Large intestine (tissue), 12 donors: Measurements from ENCODE around the gene EML2. TPM values are rescaled to one million over a fixed set of nuclear protein-coding genes. Genes with fewer than 3 reads are reported as not detected.
"Not testable (repeated sequence)": the region's sequence is repeated elsewhere in the genome, so short reads cannot be mapped to it uniquely, and the experiment has no call there.

Experiments used
- DNase-seq, 2 donors: peaks; one replicate each; pipeline versions ENCODE4 v3.0.0 to v3.0.0-alpha.2; 2013
- H3K27ac ChIP-seq: one replicate; pipeline ENCODE4 v1.5.1; 2013; ENCODE audit warnings: low read length
- H3K27me3 ChIP-seq: 2 replicates; pipeline ENCODE4 v1.6.1; 2013; ENCODE audit warnings: low read length; ENCODE audit not compliant: control insufficient read depth, insufficient read depth
- H3K36me3 ChIP-seq: 2 replicates; pipeline ENCODE4 v1.6.1; 2013; ENCODE audit warnings: low read length; ENCODE audit not compliant: control insufficient read depth, insufficient read depth
- H3K4me1 ChIP-seq: one replicate; pipeline ENCODE4 v1.6.1; 2013; ENCODE audit warnings: low read length; ENCODE audit not compliant: control insufficient read depth, insufficient read depth
- H3K4me3 ChIP-seq: one replicate; pipeline ENCODE4 v1.5.1; 2013; ENCODE audit warnings: low read length
- H3K9me3 ChIP-seq: one replicate; pipeline ENCODE4 v1.6.1; 2013; ENCODE audit warnings: mild to moderate bottlenecking, low read depth, low read length, moderate library complexity; ENCODE audit not compliant: control insufficient read depth
- WGBS: methylation state at CpG from one replicate; pipeline ENCODE4 v1.1.5; 2013; ENCODE audit warnings: low lambda C conversion rate; ENCODE audit not compliant: insufficient coverage; 5-methylcytosine and 5-hydroxymethylcytosine counted together
- long read RNA-seq, 11 donors: transcript quantifications; one replicate each; lab custom pipeline, GENCODE V29; 2026
- polyA plus RNA-seq: library from polyadenylated mRNA; unstranded; fragments of 120-200 nt; gene quantifications from one replicate; pipeline ENCODE4 v1.2.1, GENCODE V29; 2013

Gene EML2, protein sequence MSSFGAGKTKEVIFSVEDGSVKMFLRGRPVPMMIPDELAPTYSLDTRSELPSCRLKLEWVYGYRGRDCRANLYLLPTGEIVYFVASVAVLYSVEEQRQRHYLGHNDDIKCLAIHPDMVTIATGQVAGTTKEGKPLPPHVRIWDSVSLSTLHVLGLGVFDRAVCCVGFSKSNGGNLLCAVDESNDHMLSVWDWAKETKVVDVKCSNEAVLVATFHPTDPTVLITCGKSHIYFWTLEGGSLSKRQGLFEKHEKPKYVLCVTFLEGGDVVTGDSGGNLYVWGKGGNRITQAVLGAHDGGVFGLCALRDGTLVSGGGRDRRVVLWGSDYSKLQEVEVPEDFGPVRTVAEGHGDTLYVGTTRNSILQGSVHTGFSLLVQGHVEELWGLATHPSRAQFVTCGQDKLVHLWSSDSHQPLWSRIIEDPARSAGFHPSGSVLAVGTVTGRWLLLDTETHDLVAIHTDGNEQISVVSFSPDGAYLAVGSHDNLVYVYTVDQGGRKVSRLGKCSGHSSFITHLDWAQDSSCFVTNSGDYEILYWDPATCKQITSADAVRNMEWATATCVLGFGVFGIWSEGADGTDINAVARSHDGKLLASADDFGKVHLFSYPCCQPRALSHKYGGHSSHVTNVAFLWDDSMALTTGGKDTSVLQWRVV
- polyA plus RNA-seq: 24.4 TPM
- long read RNA-seq, donor 1, partial matches to known transcripts: 0 of 3 reads
- long read RNA-seq, donor 1, other reads (novel, unspliced or antisense): 0 of 3 reads
- long read RNA-seq, donor 2, partial matches to known transcripts: 0 of 2 reads
- long read RNA-seq, donor 2, other reads (novel, unspliced or antisense): 0 of 2 reads
- long read RNA-seq, donor 3, partial matches to known transcripts: 5 of 8 reads
- long read RNA-seq, donor 3, other reads (novel, unspliced or antisense): 0 of 8 reads
- long read RNA-seq, donor 4: 0 reads
- long read RNA-seq, donor 5, partial matches to known transcripts: 0 of 3 reads
- long read RNA-seq, donor 5, other reads (novel, unspliced or antisense): 0 of 3 reads
- long read RNA-seq, donor 6, partial matches to known transcripts: 0 of 3 reads
- long read RNA-seq, donor 6, other reads (novel, unspliced or antisense): 0 of 3 reads
- long read RNA-seq, donor 7, partial matches to known transcripts: 0 of 2 reads
- long read RNA-seq, donor 7, other reads (novel, unspliced or antisense): 0 of 2 reads
- long read RNA-seq, donor 8, partial matches to known transcripts: 0 of 2 reads
- long read RNA-seq, donor 8, other reads (novel, unspliced or antisense): 0 of 2 reads
- long read RNA-seq, donor 9, partial matches to known transcripts: 0 of 3 reads
- long read RNA-seq, donor 9, other reads (novel, unspliced or antisense): 0 of 3 reads
- long read RNA-seq, donor 10, partial matches to known transcripts: 0 of 5 reads
- long read RNA-seq, donor 10, other reads (novel, unspliced or antisense): 0 of 5 reads
- long read RNA-seq, donor 11, partial matches to known transcripts: 0 of 7 reads
- long read RNA-seq, donor 11, other reads (novel, unspliced or antisense): 0 of 7 reads

DNA sequence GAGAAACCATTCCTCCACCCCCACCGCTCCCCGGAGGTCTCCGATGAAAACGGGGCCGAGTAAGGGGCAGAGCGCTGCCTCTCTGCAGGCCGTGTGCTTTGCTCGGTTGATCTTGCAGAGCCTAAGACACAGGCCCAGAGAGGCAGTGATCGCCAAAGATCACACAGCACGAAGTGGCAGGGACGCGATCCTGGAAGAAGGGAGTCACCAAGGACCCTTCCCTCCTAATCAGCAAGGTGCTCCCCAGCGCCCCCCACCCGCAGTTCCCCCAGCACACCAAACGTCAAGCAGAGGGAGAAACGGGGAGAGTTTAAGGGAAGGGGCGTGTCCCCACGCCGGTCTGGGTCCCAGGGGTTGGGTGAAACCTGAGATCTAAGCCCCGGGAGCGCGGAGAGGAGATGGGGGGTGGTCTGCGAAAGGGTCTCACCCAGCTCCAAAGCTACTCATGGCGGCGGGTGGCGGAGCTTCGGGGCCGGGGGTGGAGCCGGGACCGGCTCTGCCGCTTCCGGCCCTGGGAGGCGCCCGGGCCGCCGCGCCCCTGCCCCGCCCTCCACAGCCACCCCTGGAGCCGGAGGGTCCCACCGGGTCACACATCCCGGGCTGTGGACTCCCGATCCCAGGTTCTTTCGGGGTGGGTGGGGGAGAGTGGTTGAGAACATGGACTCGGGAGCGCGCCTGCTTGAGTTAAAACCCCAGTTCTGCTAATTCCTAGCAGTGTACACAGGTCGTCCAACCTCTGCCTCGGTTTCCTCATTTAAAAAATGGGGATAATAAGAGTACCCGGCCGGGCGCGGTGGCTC, at the start of gene EML2:
Gene EML2, minus strand, starts transcription at position 468 of the 800 bp plus-strand sequence. Its CDS starts 21 bp downstream, at position 447.
- Histone ChIP-seq H3K36me3 (no peaks in the 10 kb centered on the region), H3K27me3 (peaks cover 10% of the 10 kb centered on the region), H3K9me3 (peaks cover 2% of the 10 kb centered on the region), H3K4me1 (peaks cover 23% of the 10 kb centered on the region), H3K27ac (no peak within 1 kb of the TSS), H3K4me3 (peak within 1 kb of the TSS; percentile 70)
- peak; percentile 43 to 75 for DNase-seq
- no CpG with 5 or more reads among the region's 52 CpGs for WGBS

DNA sequence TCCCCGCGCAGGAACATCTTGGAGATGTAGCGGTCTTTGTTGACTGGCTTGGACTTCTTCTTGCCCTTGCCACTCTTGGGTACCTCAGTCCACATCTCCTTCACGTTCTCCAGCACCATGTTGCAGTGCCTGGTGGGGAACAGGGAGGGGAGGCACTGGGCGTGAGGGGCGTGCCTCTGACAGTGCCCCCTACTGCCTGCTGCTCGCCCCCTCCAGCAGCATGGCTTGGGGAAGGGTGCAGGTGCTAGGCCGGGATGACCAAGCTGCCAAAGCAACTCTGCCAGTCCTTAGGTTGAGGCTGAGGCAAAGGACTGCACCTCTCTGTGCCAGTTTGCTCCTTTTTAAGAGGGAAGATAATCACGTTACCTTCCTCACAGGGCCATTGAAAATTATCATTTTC, 48.4 kb upstream of the EML2 start:
- no CpG with 5 or more reads among the region's 9 CpGs for WGBS
- Histone ChIP-seq H3K27ac (no peak overlapping the region), H3K4me3 (no peak overlapping the region), H3K27me3 (no peaks in the 10 kb centered on the region), H3K36me3 (peaks cover 41% of the 10 kb centered on the region), H3K9me3 (no peaks in the 10 kb centered on the region), H3K4me1 (peaks cover 3% of the 10 kb centered on the region)
- no peak for DNase-seq

DNA sequence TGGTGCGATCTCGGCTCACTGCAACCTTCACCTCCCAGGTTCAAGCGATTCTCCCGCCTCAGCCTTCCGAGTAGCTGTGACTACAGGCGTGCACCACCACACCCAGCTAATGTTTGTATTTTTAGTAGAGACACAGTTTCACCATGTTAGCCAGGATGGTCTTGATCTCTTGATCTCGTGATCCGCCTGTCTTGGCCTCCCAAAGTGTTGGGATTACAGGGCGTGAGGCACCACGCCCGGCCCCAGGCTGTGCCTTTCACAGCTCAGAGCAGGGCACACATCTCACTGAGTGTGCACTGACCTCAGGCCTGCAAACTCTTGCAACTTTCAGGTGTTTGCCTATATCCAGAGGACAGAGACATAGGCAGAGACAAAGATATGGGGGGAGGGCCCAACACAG, 45.8 kb upstream of the EML2 start:
- H3K9me3 ChIP-seq, H3K4me1 ChIP-seq, H3K4me3 ChIP-seq, H3K27ac ChIP-seq, DNase-seq, H3K27me3 ChIP-seq: not testable (repeated sequence)
- H3K36me3 ChIP-seq: peaks cover 41% of the 10 kb centered on the region
- no CpG with 5 or more reads among the region's 11 CpGs for WGBS

DNA sequence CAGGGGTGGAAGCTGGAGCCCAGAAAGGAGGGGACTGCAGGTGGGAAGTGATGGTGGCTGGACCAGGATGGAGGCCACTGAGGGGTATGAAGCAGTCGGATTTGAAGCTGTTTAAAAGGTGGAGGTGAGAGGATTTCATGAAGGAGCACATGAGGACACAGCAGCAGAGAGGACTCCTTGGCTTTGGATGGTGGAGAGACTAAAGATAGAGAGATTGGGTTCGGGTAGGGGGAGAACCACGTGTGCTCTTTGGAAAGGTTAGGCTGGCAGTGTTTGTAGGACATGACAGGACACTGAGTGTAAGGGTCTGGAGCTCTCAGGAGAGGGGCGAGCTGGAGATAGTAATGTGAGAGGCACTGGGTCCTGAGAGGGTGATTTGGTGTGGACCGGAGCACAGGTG, 43.7 kb upstream of the EML2 start:
- H3K27me3 ChIP-seq: peaks cover 10% of the 10 kb centered on the region
- H3K4me3 ChIP-seq: no peak overlapping the region
- no peak overlapping the region for H3K27ac ChIP-seq
- no peak for DNase-seq
- peaks cover 9% of the 10 kb centered on the region for H3K4me1 ChIP-seq
- H3K36me3 ChIP-seq: peaks cover 31% of the 10 kb centered on the region
- H3K9me3 ChIP-seq: no peaks in the 10 kb centered on the region
- WGBS: 83% methylated on average over 1 of the region's 5 CpGs

DNA sequence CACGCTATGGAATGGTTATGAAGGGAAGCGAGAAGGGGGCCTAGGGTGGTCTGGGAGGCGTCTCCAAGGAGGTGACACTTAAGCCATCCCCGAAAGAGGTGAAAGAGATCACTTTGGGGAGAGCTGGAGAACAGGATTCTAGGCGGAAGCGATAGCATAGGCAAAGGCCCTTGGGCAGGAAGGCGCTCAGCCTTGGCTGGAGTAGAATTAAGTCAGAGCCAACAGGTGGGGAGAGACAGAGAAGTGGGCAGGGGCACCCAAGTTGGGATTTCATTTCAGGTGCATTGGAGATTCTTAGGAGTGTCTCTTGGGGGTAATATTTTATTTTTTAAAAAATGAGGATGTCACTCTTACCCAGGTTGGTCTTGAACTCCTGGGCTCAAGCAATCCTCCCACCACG, 42.9 kb upstream of the EML2 start:
- peak overlapping the region; percentile 39 for H3K4me3 ChIP-seq
- WGBS: no CpG with 5 or more reads among the region's 8 CpGs
- no peak for DNase-seq
- peaks cover 17% of the 10 kb centered on the region for H3K27me3 ChIP-seq
- H3K36me3 ChIP-seq: peaks cover 23% of the 10 kb centered on the region
- no peaks in the 10 kb centered on the region for H3K9me3 ChIP-seq
- H3K4me1 ChIP-seq: peaks cover 13% of the 10 kb centered on the region
- no peak overlapping the region for H3K27ac ChIP-seq

DNA sequence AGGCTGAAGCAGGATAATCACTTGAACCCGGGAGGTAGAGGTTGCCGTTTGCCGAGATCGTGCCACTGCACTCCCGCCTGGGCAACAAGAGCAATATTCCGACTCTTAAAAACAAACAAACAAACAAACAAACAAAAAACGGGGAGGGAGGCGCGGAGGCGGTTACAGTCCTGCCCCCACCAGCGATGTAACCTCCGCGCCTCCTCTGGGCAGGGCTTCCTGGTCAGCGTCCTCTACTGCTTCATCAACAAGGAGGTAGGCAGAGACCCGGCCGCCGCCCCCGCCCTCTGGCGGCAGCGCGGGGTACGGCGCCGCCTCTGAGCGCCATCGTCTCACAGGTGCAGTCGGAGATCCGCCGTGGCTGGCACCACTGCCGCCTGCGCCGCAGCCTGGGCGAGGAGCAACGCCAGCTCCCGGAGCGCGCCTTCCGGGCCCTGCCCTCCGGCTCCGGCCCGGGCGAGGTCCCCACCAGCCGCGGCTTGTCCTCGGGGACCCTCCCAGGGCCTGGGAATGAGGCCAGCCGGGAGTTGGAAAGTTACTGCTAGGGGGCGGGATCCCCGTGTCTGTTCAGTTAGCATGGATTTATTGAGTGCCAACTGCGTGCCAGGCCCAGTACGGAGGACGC, 42.3 kb upstream of the EML2 start:
- H3K9me3 ChIP-seq: no peaks in the 10 kb centered on the region
- WGBS: 7% methylated on average over 4 of the region's 51 CpGs
- H3K27me3 ChIP-seq: peaks cover 23% of the 10 kb centered on the region
- H3K4me1 ChIP-seq: peaks cover 17% of the 10 kb centered on the region
- H3K36me3 ChIP-seq: peaks cover 20% of the 10 kb centered on the region
- peak; percentile 79 to 87 for DNase-seq
- H3K4me3 ChIP-seq: peak overlapping the region; percentile 39
- no peak overlapping the region for H3K27ac ChIP-seq

DNA sequence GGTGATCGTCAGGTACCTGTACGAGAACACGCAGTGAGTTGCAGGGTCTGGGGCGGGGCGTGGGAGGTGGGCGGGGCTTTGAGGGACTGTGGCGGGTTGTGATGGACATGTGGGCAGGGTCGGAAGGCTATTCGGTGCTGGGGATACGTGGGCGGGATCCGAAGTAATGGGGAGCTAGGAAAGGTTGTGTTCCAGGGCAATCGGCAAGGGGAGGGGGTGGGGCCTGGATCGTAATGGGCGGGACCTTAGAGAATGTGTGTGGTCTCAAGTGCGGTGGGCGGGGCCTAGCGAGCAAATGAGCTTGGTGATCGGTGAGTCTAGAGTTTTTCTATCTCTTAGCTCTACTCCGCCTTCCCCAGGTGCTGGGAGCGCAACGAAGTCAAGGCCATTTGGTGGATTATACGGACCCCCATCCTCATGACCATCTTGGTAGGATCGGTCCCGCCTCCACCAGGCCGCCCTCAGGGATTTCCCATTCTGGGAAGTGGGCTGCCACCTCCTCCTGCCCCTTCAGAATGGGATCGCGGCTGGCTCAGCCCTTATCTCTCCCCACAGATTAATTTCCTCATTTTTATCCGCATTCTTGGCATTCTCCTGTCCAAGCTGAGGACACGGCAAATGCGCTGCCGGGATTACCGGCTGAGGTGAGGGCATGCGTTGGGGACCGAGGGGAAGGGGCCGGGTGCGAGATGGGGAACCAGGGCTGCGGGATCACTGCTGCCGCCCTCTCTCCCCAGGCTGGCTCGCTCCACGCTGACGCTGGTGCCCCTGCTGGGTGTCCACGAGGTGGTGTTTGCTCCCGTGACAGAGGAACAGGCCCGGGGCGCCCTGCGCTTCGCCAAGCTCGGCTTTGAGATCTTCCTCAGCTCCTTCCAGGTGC, 38.4 kb upstream of the EML2 start:
- H3K27ac ChIP-seq: no peak overlapping the region
- DNase-seq: peak; percentile 92
- no CpG with 5 or more reads among the region's 49 CpGs for WGBS

DNA sequence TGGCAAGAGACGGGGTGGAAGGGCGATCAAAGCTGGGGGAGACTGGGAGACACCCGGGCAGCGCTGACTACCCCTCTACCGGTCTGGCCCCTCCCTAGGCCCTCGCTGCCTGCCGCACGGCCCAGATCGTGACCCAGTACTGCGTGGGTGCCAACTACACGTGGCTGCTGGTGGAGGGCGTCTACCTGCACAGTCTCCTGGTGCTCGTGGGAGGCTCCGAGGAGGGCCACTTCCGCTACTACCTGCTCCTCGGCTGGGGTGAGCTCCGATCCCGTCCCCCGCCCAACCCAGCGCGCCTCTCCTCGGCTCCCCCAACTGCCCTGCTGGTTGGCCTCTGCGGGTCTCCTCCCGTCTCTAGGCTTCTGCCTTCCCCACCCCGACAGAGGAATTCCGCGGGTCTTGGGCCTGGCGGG, 37.7 kb upstream of the EML2 start:
- H3K27ac ChIP-seq: no peak overlapping the region
- no CpG with 5 or more reads among the region's 28 CpGs for WGBS
- peak; percentile 23 to 44 for DNase-seq
- H3K27me3 ChIP-seq: peaks cover 40% of the 10 kb centered on the region
- H3K4me3 ChIP-seq: peak overlapping the region; percentile 39
- no peaks in the 10 kb centered on the region for H3K36me3 ChIP-seq
- no peaks in the 10 kb centered on the region for H3K9me3 ChIP-seq
- peaks cover 17% of the 10 kb centered on the region for H3K4me1 ChIP-seq

More for the DNA sequence above, 38.4 kb upstream of the EML2 start:
- peak overlapping the region; percentile 39 for H3K4me3 ChIP-seq
- peaks cover 40% of the 10 kb centered on the region for H3K27me3 ChIP-seq
- peaks cover 17% of the 10 kb centered on the region for H3K4me1 ChIP-seq
- H3K9me3 ChIP-seq: no peaks in the 10 kb centered on the region
- no peaks in the 10 kb centered on the region for H3K36me3 ChIP-seq
